ENCODE measurements around the gene GABPB1. TPM values are rescaled to one million over a fixed set of nuclear protein-coding genes. Genes with fewer than 3 reads are reported as not detected.

Gene GABPB1
- polyA plus RNA-seq, 3 donors, result 12.9 to 15.1 (median 14.9) TPM

DNA sequence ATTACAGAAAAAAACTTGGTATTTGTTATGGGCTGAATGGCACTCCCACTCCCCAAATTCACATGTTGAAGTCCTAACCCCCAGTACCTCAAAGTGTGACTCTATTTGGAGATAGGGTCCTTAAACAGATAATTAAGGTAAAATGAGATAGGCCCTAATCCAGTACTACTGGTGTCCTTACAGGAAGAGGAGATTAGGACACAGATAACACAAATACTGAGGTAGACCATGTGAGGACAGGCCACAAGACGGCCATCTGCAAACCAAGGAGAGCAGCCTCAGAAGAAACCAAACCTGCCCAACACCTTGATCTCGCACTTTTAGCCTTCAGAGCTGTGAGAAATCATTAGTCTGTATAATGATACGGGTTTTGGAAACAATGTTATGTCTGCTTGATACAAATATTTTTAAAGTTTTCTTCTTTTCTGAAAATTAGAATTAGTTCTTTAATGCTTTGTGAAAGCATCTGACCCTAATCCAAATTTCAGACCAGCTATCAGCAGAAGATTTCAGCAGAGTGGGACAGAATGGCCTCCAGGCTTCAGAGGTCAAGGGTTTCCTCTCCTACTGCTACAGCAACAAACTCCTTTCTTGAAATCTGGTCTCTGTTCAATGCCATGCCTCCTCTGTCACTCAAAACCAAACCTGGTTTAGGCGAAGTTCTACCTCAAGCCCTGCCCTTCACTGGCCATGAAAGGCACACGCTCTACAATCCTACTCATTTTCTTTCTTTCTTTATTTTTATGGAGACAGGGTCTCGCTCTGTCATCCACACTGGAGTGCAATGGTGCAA is 67.5 kb downstream of the GABPB1 start:
- no peaks in the 10 kb centered on the region for H3K27me3 Mint-ChIP-seq (ENCODE audit: low read depth in 3 of 3)
- H3K36me3 ChIP-seq (replicated peaks in 1 of 2; ENCODE audit: control insufficient read depth in 1 of 2, insufficient read depth in 2 of 2, low read length in 2 of 2), result peaks cover 37 to 69% of the 10 kb centered on the region in 2 donors
- H3K27ac ChIP-seq (ENCODE audit: low read depth in 1 of 2, low read length in 2 of 2), result no peak overlapping the region
- H3K27ac Mint-ChIP-seq, result peak overlapping the region in 4 of 7 donors; percentile 10 to 67 (median 26)
- TF ChIP-seq, protein P1, sequence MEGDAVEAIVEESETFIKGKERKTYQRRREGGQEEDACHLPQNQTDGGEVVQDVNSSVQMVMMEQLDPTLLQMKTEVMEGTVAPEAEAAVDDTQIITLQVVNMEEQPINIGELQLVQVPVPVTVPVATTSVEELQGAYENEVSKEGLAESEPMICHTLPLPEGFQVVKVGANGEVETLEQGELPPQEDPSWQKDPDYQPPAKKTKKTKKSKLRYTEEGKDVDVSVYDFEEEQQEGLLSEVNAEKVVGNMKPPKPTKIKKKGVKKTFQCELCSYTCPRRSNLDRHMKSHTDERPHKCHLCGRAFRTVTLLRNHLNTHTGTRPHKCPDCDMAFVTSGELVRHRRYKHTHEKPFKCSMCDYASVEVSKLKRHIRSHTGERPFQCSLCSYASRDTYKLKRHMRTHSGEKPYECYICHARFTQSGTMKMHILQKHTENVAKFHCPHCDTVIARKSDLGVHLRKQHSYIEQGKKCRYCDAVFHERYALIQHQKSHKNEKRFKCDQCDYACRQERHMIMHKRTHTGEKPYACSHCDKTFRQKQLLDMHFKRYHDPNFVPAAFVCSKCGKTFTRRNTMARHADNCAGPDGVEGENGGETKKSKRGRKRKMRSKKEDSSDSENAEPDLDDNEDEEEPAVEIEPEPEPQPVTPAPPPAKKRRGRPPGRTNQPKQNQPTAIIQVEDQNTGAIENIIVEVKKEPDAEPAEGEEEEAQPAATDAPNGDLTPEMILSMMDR (IDR thresholded peaks at IDR 0.05), result no peak
- no peaks in the 10 kb centered on the region for H3K4me1 ChIP-seq (ENCODE audit: control insufficient read depth in 1 of 2, insufficient read depth in 2 of 2, low read length in 2 of 2)
- DNase-seq, result no peak
- no peak overlapping the region for H3K9ac ChIP-seq (ENCODE audit: insufficient read depth, low read length, poor library complexity, severe bottlenecking)
- WGBS (ENCODE audit: insufficient coverage), result 100% methylated on average over 2 of the region's 6 CpGs
- peaks cover 50 to 69% of the 10 kb centered on the region in 2 donors for H3K36me3 Mint-ChIP-seq
- no peak overlapping the region for H3K4me3 Mint-ChIP-seq
- H3K79me2 ChIP-seq (ENCODE audit: insufficient read depth, low read length), result no peaks in the 10 kb centered on the region
- no peaks in the 10 kb centered on the region for H4K20me1 ChIP-seq (ENCODE audit: insufficient read depth, low read length)
- no peaks in the 10 kb centered on the region for H3K4me1 Mint-ChIP-seq
- H3K4me3 ChIP-seq (replicated peaks in 1 of 3; ENCODE audit: low read depth in 2 of 3, low read length in 3 of 3), result no peak overlapping the region
- H2AFZ ChIP-seq (ENCODE audit: insufficient read depth, low read depth, low read length, poor library complexity, severe bottlenecking), result no peak overlapping the region
- H3K9me3 ChIP-seq (replicated peaks in 1 of 2; ENCODE audit: control insufficient read depth in 1 of 2, insufficient read depth in 1 of 2, low read length in 2 of 2), result no peaks in the 10 kb centered on the region
- no peak overlapping the region for H3K4me2 ChIP-seq (replicated peaks; ENCODE audit: extremely low read depth, low read length, poor library complexity, severe bottlenecking)
- H3K27me3 ChIP-seq (ENCODE audit: control insufficient read depth in 2 of 2, insufficient read depth in 2 of 2, low read length in 2 of 2), result no peaks in the 10 kb centered on the region
- no peaks in the 10 kb centered on the region for H3K9me3 Mint-ChIP-seq
- intact Hi-C loops (cut with micrococcal nuclease), result no loop called here

DNA sequence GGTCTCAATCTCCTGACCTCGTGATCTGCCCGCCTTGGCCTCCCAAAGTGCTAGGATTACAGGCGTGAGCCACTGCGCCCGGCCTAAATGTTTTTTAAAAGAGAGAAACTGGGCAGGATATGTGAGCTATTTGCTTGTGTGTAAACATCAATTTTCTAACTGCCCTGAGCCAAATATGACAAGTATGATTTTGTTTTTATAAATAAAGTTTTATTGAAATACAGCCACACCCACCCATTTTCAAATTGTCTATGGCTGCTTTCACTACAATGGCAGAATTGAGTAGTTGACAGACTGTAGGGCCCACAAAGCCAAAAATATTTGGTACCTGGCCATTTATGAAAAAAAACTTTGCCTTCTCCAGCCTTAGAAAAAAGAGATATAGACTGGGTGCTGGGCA is 73.6 kb downstream of the GABPB1 start:
- no peak overlapping the region for H3K9ac ChIP-seq (ENCODE audit: insufficient read depth, low read length, poor library complexity, severe bottlenecking)
- H3K4me1 Mint-ChIP-seq, result peaks cover 25% of the 10 kb centered on the region
- no peak for DNase-seq
- no peaks in the 10 kb centered on the region for H4K20me1 ChIP-seq (ENCODE audit: insufficient read depth, low read length)
- H3K9me3 Mint-ChIP-seq, result peaks cover 0 to 1% (median 0%) of the 10 kb centered on the region in 7 donors
- H3K4me2 ChIP-seq (replicated peaks; ENCODE audit: extremely low read depth, low read length, poor library complexity, severe bottlenecking), result no peak overlapping the region
- peaks cover 7 to 24% of the 10 kb centered on the region in 2 donors for H3K36me3 ChIP-seq (replicated peaks in 1 of 2; ENCODE audit: control insufficient read depth in 1 of 2, insufficient read depth in 2 of 2, low read length in 2 of 2)
- no CpG with 5 or more reads among the region's 5 CpGs for WGBS (ENCODE audit: insufficient coverage)
- H3K79me2 ChIP-seq (ENCODE audit: insufficient read depth, low read length), result no peaks in the 10 kb centered on the region
- H3K27ac Mint-ChIP-seq, result no peak overlapping the region
- H3K4me3 ChIP-seq (replicated peaks in 1 of 3; ENCODE audit: low read depth in 2 of 3, low read length in 3 of 3), result no peak overlapping the region
- intact Hi-C loops (cut with micrococcal nuclease), result no loop called here
- H3K27me3 Mint-ChIP-seq (ENCODE audit: low read depth in 3 of 3), result peaks cover 0 to 1% (median 0%) of the 10 kb centered on the region in 3 donors
- no peak overlapping the region for H3K4me3 Mint-ChIP-seq
- no peaks in the 10 kb centered on the region for H3K27me3 ChIP-seq (ENCODE audit: control insufficient read depth in 2 of 2, insufficient read depth in 2 of 2, low read length in 2 of 2)
- H3K4me1 ChIP-seq (ENCODE audit: control insufficient read depth in 1 of 2, insufficient read depth in 2 of 2, low read length in 2 of 2), result peaks cover 16 to 28% of the 10 kb centered on the region in 2 donors
- H3K36me3 Mint-ChIP-seq, result peaks cover 17 to 32% of the 10 kb centered on the region in 2 donors
- no peak overlapping the region for H3K27ac ChIP-seq (ENCODE audit: low read depth in 1 of 2, low read length in 2 of 2)
- H3K9me3 ChIP-seq (replicated peaks in 1 of 2; ENCODE audit: control insufficient read depth in 1 of 2, insufficient read depth in 1 of 2, low read length in 2 of 2), result no peaks in the 10 kb centered on the region
- H2AFZ ChIP-seq (ENCODE audit: insufficient read depth, low read depth, low read length, poor library complexity, severe bottlenecking), result no peak overlapping the region
- TF ChIP-seq, protein P1 (IDR thresholded peaks at IDR 0.05), result no peak
